ENCODE results near the gene CMIP. TPM values are rescaled to one million over a fixed set of nuclear protein-coding genes. Genes with fewer than 3 reads are reported as not detected.
A peak's percentile ranks its signal among the peaks of the same experiment; 100 is the strongest.

CMIP gene
- polyA plus RNA-seq, 3 donors: 0.85 to 61.9 (median 0.93) TPM

DNA sequence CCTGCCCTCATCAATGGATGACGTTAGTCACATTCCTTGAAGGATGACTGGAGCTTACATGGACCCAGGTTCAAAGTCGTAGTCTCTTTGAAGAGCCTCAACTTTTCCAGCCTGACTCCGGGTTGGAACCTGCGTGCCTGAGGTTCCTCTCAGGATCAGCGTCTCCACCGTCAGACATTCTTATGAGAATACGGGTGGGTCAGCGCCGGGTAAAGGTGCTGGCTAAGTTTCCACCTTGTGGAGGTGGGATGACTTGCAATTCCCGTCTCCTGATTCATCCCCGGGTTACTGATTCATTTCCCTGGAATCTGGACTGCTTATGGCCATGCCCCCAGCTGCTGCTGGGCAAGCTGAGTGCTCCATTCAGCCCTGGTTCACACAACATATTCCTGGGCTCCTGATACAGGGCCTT lies 38.9 kb upstream of the CMIP start:
- Mint-ChIP-seq H3K27me3 (ENCODE audit: low read depth in 3 of 3) (peaks cover 7 to 10% (median 7%) of the 10 kb centered on the region in 3 donors), H3K36me3 (no peaks in the 10 kb centered on the region), H3K4me3 (no peak overlapping the region), H3K27ac (peak overlapping the region in 1 of 7 donors; percentile 26), H3K4me1 (peaks cover 5% of the 10 kb centered on the region), H3K9me3 (peaks cover 0 to 4% (median 0%) of the 10 kb centered on the region in 7 donors)
- no peak overlapping the region for H3K4me2 ChIP-seq (replicated peaks; ENCODE audit: extremely low read depth, low read length, poor library complexity, severe bottlenecking)
- no peak overlapping the region for H3K4me3 ChIP-seq (replicated peaks in 1 of 3; ENCODE audit: low read depth in 2 of 3, low read length in 3 of 3)
- H3K27me3 ChIP-seq (ENCODE audit: control insufficient read depth in 2 of 2, insufficient read depth in 2 of 2, low read length in 2 of 2): no peaks in the 10 kb centered on the region
- H3K9me3 ChIP-seq (replicated peaks in 1 of 2; ENCODE audit: control insufficient read depth in 1 of 2, insufficient read depth in 1 of 2, low read length in 2 of 2): no peaks in the 10 kb centered on the region
- H4K20me1 ChIP-seq (ENCODE audit: insufficient read depth, low read length): peaks cover 4% of the 10 kb centered on the region
- H3K36me3 ChIP-seq (replicated peaks in 1 of 2; ENCODE audit: control insufficient read depth in 1 of 2, insufficient read depth in 2 of 2, low read length in 2 of 2): no peaks in the 10 kb centered on the region
- H3K4me1 ChIP-seq (ENCODE audit: control insufficient read depth in 1 of 2, insufficient read depth in 2 of 2, low read length in 2 of 2): peaks cover 5 to 8% of the 10 kb centered on the region in 2 donors
- no peak for DNase-seq
- H2AFZ ChIP-seq (ENCODE audit: insufficient read depth, low read depth, low read length, poor library complexity, severe bottlenecking): no peak overlapping the region
- intact Hi-C loops (cut with micrococcal nuclease): loop anchor here (10.0 kb wide), 1 partner anchor 309 kb away; no protein-coding TSS in a partner anchor
- H3K79me2 ChIP-seq (ENCODE audit: insufficient read depth, low read length): no peaks in the 10 kb centered on the region
- WGBS (ENCODE audit: insufficient coverage): 96% methylated on average over 6 of the region's 11 CpGs
- H3K9ac ChIP-seq (ENCODE audit: insufficient read depth, low read length, poor library complexity, severe bottlenecking): no peak overlapping the region
- TF ChIP-seq, protein P1, sequence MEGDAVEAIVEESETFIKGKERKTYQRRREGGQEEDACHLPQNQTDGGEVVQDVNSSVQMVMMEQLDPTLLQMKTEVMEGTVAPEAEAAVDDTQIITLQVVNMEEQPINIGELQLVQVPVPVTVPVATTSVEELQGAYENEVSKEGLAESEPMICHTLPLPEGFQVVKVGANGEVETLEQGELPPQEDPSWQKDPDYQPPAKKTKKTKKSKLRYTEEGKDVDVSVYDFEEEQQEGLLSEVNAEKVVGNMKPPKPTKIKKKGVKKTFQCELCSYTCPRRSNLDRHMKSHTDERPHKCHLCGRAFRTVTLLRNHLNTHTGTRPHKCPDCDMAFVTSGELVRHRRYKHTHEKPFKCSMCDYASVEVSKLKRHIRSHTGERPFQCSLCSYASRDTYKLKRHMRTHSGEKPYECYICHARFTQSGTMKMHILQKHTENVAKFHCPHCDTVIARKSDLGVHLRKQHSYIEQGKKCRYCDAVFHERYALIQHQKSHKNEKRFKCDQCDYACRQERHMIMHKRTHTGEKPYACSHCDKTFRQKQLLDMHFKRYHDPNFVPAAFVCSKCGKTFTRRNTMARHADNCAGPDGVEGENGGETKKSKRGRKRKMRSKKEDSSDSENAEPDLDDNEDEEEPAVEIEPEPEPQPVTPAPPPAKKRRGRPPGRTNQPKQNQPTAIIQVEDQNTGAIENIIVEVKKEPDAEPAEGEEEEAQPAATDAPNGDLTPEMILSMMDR (IDR thresholded peaks at IDR 0.05): no peak
- H3K27ac ChIP-seq (ENCODE audit: low read depth in 1 of 2, low read length in 2 of 2): no peak overlapping the region

DNA sequence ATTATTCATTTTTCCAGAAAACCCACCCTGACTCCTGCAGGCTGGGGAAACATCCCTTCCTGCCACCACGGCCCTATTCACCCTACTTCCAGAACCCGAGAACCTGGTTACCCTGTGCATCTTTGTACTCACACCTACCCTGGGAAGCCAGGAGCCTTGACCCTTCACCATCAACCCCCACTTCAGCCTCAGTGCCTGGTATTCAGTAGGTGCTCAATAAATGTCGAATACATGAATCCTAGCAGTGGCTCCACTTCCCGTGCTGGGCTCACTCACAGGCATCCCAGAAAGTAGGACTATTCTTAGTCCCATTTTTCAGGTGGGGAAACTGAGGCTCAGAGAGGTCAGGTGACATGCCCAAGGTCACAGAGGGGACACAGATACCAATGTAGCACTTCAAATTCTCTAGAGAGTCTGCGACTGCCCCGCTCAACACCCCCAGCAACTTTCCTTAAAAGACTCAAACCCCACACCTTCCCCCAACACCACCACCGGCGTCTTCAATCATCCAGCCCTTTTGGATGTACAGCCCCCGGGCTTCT lies 36.1 kb upstream of the CMIP start:
- Histone ChIP-seq H3K4me1 (ENCODE audit: control insufficient read depth in 1 of 2, insufficient read depth in 2 of 2, low read length in 2 of 2) (peaks cover 5 to 6% of the 10 kb centered on the region in 2 donors), H3K4me2 (replicated peaks; ENCODE audit: extremely low read depth, low read length, poor library complexity, severe bottlenecking) (no peak overlapping the region), H3K27ac (ENCODE audit: low read depth in 1 of 2, low read length in 2 of 2) (no peak overlapping the region), H3K36me3 (replicated peaks in 1 of 2; ENCODE audit: control insufficient read depth in 1 of 2, insufficient read depth in 2 of 2, low read length in 2 of 2) (no peaks in the 10 kb centered on the region), H3K9ac (ENCODE audit: insufficient read depth, low read length, poor library complexity, severe bottlenecking) (no peak overlapping the region), H3K27me3 (ENCODE audit: control insufficient read depth in 2 of 2, insufficient read depth in 2 of 2, low read length in 2 of 2) (no peaks in the 10 kb centered on the region), H4K20me1 (ENCODE audit: insufficient read depth, low read length) (peaks cover 4% of the 10 kb centered on the region), H2AFZ (ENCODE audit: insufficient read depth, low read depth, low read length, poor library complexity, severe bottlenecking) (no peak overlapping the region), H3K4me3 (replicated peaks in 1 of 3; ENCODE audit: low read depth in 2 of 3, low read length in 3 of 3) (no peak overlapping the region), H3K9me3 (replicated peaks in 1 of 2; ENCODE audit: control insufficient read depth in 1 of 2, insufficient read depth in 1 of 2, low read length in 2 of 2) (no peaks in the 10 kb centered on the region), H3K79me2 (ENCODE audit: insufficient read depth, low read length) (no peaks in the 10 kb centered on the region)
- Mint-ChIP-seq H3K9me3 (peaks cover 0 to 4% (median 0%) of the 10 kb centered on the region in 7 donors), H3K4me3 (no peak overlapping the region), H3K27ac (no peak overlapping the region), H3K27me3 (ENCODE audit: low read depth in 3 of 3) (peaks cover 3 to 16% (median 7%) of the 10 kb centered on the region in 3 donors), H3K36me3 (no peaks in the 10 kb centered on the region), H3K4me1 (peaks cover 3% of the 10 kb centered on the region)
- intact Hi-C loops (cut with micrococcal nuclease): loop anchor here (10.0 kb wide), 1 partner anchor 306 kb away; no protein-coding TSS in a partner anchor
- no peak for DNase-seq
- TF ChIP-seq, protein P1 (IDR thresholded peaks at IDR 0.05): no peak
- 95% methylated on average over 9 of the region's 9 CpGs for WGBS (ENCODE audit: insufficient coverage)

Data from CD14-positive monocyte (primary cell).